ENCODE data around the gene NEDD8.

NEDD8 gene

DNA sequence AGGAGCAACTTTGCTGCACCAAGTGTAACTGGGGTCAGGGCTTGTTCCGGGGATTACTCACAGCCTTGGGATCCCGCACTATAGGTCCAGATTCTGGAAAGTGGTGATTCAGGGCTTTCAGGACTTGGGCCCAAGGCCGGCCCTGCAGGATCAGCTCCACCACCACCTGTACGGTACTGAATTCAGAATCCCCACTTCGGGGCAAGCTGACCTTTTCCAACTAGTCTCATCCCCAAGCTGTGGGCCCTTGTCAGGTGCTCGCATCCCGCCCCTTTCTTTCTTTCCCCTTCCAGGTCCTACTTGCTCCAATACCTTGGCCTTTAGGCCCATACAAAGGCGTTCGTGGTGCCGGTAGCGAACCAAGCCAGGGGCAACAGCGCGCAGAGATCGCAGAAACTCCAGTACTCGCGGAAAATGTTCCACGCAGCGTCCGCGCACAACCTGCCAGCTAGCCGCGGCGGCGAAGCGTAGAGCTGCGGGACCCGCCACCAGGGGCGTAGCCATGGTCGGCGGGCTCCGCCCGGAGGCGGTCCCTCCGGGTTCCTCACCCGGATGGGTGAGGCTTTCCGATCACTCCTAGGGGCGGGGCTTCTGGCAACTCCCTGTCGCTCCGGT, 9.8 kb upstream of the NEDD8 start:
- Histone ChIP-seq H3K36me3 (ENCODE audit: low read length) (no peaks in the 10 kb centered on the region; the same call in 1 of the 2 replicates), H3K9me3 (ENCODE audit: insufficient read depth, low read length) (no peaks in the 10 kb centered on the region), H3F3A (ENCODE audit: insufficient read depth) (no peaks in the 10 kb centered on the region), H3K27me3 (ENCODE audit: low read length) (no peaks in the 10 kb centered on the region), H2AFZ (ENCODE audit: low read depth, low read length, severe bottlenecking) (peak overlapping the region; percentile 83), H3K9ac (ENCODE audit: low read length) (peak overlapping the region; percentile 75), H3K79me2 (ENCODE audit: insufficient read depth, low read length) (peaks cover 7% of the 10 kb centered on the region; the same call in 1 of the 2 replicates), H3K4me2 (ENCODE audit: low read depth, low read length, poor library complexity, severe bottlenecking) (peak overlapping the region; percentile 80), H4K20me1 (ENCODE audit: low read depth, low read length) (no peaks in the 10 kb centered on the region; the same call in 1 of the 2 replicates), H3K9me2 (replicated peaks; ENCODE audit: insufficient read depth, low read length) (no peaks in the 10 kb centered on the region), H3K4me3 (ENCODE audit: insufficient read depth, low read length, poor library complexity, severe bottlenecking) (peak overlapping the region; percentile 84), H3K27ac (ENCODE audit: low read depth, low read length) (peak overlapping the region; percentile 89)
- TF ChIP-seq, protein P1, sequence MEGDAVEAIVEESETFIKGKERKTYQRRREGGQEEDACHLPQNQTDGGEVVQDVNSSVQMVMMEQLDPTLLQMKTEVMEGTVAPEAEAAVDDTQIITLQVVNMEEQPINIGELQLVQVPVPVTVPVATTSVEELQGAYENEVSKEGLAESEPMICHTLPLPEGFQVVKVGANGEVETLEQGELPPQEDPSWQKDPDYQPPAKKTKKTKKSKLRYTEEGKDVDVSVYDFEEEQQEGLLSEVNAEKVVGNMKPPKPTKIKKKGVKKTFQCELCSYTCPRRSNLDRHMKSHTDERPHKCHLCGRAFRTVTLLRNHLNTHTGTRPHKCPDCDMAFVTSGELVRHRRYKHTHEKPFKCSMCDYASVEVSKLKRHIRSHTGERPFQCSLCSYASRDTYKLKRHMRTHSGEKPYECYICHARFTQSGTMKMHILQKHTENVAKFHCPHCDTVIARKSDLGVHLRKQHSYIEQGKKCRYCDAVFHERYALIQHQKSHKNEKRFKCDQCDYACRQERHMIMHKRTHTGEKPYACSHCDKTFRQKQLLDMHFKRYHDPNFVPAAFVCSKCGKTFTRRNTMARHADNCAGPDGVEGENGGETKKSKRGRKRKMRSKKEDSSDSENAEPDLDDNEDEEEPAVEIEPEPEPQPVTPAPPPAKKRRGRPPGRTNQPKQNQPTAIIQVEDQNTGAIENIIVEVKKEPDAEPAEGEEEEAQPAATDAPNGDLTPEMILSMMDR (IDR thresholded peaks at IDR 0.05; ENCODE audit: insufficient read depth, low read length, poor library complexity, severe bottlenecking) = no peak
- TF ChIP-seq EZH2phosphoT487 (conservative IDR thresholded peaks at IDR 0.05; ENCODE audit: low read length) = no peak

DNA sequence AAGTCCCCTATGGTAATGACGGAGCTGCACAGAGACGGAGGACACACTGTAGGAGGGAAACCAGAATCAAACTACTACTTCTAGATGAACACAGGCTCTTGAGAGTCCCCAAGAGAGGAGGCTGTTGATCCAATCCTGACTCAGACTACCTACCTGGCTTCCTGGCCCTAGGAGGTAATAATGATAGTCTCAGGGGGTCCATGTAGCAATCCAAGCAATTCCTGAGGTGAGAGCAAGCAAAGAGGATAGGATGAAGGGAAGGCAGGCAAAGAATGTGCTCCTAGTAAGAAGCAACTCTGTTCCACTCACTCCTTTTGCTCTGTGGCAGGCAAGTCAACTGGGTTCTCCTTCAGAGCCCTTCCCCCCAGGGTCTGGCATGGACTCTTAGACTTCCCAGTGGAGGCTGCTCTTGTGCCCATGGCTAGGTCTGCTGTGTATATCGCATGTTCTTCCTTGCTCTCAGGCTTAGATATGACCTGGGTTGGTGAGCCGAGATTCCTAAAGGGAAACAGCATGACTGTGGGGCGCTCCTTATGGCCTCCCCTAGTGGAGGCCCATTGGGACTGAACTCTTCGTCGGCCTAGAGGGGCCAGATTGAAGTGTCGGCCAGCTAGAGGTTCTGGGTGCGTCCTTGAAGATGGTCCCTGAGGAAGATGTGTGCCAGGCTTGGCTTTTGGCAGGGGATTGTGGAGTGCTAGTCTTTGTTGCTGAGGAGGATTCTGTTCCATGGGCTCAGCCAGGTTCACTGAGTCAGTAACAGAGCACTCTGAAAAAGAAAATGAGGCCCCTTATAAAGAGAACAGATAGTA, 8.1 kb upstream of the NEDD8 start:
- H3K9me2 ChIP-seq (replicated peaks; ENCODE audit: insufficient read depth, low read length) = no peaks in the 10 kb centered on the region
- no peak overlapping the region for H3K9ac ChIP-seq (ENCODE audit: low read length)
- H3F3A ChIP-seq (ENCODE audit: insufficient read depth) = no peaks in the 10 kb centered on the region
- no peak overlapping the region for H2AFZ ChIP-seq (ENCODE audit: low read depth, low read length, severe bottlenecking)
- no peak overlapping the region for H3K4me3 ChIP-seq (ENCODE audit: insufficient read depth, low read length, poor library complexity, severe bottlenecking)
- no peaks in the 10 kb centered on the region for H3K9me3 ChIP-seq (ENCODE audit: insufficient read depth, low read length)
- H3K36me3 ChIP-seq (ENCODE audit: low read length) = no peaks in the 10 kb centered on the region; the same call in 1 of the 2 replicates
- no peaks in the 10 kb centered on the region; the same call in 1 of the 2 replicates for H4K20me1 ChIP-seq (ENCODE audit: low read depth, low read length)
- H3K27me3 ChIP-seq (ENCODE audit: low read length) = no peaks in the 10 kb centered on the region
- H3K4me2 ChIP-seq (ENCODE audit: low read depth, low read length, poor library complexity, severe bottlenecking) = peak overlapping the region; percentile 2
- TF ChIP-seq, protein P1 (IDR thresholded peaks at IDR 0.05; ENCODE audit: insufficient read depth, low read length, poor library complexity, severe bottlenecking) = no peak
- no peak for TF ChIP-seq EZH2phosphoT487 (conservative IDR thresholded peaks at IDR 0.05; ENCODE audit: low read length)
- H3K27ac ChIP-seq (ENCODE audit: low read depth, low read length) = no peak overlapping the region
- H3K79me2 ChIP-seq (ENCODE audit: insufficient read depth, low read length) = peaks cover 7% of the 10 kb centered on the region; the same call in 1 of the 2 replicates

DNA sequence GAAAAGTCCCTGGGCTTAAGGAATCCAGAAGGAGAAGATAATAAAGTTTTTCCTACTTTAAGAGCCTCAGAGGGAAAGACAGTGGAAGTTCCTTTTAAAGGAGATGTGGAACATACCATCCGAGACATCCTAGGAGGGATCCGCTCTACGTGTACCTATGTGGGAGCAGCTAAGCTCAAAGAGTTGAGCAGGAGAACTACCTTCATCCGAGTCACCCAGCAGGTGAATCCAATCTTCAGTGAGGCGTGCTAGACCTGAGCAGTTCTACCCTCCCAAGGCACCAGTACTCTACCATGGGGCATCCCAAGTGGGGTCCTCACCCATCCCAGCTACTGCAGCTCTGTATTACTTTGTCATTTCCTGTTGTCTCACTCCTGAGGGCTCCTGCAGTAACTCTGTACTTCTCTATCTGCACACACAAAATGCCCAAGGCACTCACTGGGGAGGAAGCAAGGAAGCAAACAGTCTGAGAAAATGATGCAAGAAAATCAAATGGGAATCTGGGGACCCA, 6.4 kb upstream of the NEDD8 start:
- TF ChIP-seq, protein P1 (IDR thresholded peaks at IDR 0.05; ENCODE audit: insufficient read depth, low read length, poor library complexity, severe bottlenecking) = no peak
- no peak for TF ChIP-seq EZH2phosphoT487 (conservative IDR thresholded peaks at IDR 0.05; ENCODE audit: low read length)
- Histone ChIP-seq H3K9me3 (ENCODE audit: insufficient read depth, low read length) (no peaks in the 10 kb centered on the region), H3K4me3 (ENCODE audit: insufficient read depth, low read length, poor library complexity, severe bottlenecking) (no peak overlapping the region), H3K27ac (ENCODE audit: low read depth, low read length) (no peak overlapping the region), H2AFZ (ENCODE audit: low read depth, low read length, severe bottlenecking) (no peak overlapping the region), H3F3A (ENCODE audit: insufficient read depth) (peaks cover 12% of the 10 kb centered on the region; the same call in 1 of the 2 replicates), H3K9me2 (replicated peaks; ENCODE audit: insufficient read depth, low read length) (no peaks in the 10 kb centered on the region), H3K36me3 (ENCODE audit: low read length) (no peaks in the 10 kb centered on the region; the same call in 1 of the 2 replicates), H3K79me2 (ENCODE audit: insufficient read depth, low read length) (peaks cover 14% of the 10 kb centered on the region; the same call in 1 of the 2 replicates), H3K9ac (ENCODE audit: low read length) (no peak overlapping the region), H4K20me1 (ENCODE audit: low read depth, low read length) (no peaks in the 10 kb centered on the region; the same call in 1 of the 2 replicates), H3K27me3 (ENCODE audit: low read length) (no peaks in the 10 kb centered on the region), H3K4me2 (ENCODE audit: low read depth, low read length, poor library complexity, severe bottlenecking) (no peak overlapping the region)

Measured in SU-DHL-6 (cell line).